Endodermal cell (in vitro differentiated cells): Measurements from ENCODE around the gene SH2D6. TPM values are rescaled to one million over a fixed set of nuclear protein-coding genes. Genes with fewer than 3 reads are reported as not detected.

Experiments
- DNase-seq: peaks from one replicate; pipeline ENCODE4 v3.0.0-alpha.2; 2017
- H3K27ac ChIP-seq: 2 replicates; pipeline ENCODE4 v1.5.1; 2013; ENCODE audit warnings: mild to moderate bottlenecking, low read depth, low read length, moderate library complexity
- H3K27me3 ChIP-seq: 2 replicates; pipeline ENCODE4 v1.6.1; 2013; ENCODE audit warnings: mild to moderate bottlenecking, low read length, moderate library complexity; ENCODE audit not compliant: insufficient read depth, control insufficient read depth, poor library complexity, severe bottlenecking
- H3K36me3 ChIP-seq: 2 replicates; pipeline ENCODE4 v1.7.0; 2013; ENCODE audit warnings: mild to moderate bottlenecking, low read length, moderate library complexity; ENCODE audit not compliant: control insufficient read depth, insufficient read depth
- H3K4me1 ChIP-seq: one replicate; pipeline ENCODE4 v1.7.0; 2013; ENCODE audit warnings: low read length; ENCODE audit not compliant: control insufficient read depth, insufficient read depth
- H3K4me3 ChIP-seq: 2 replicates; pipeline ENCODE4 v1.5.1; 2013; ENCODE audit warnings: mild to moderate bottlenecking, low read length, moderate library complexity
- H3K9ac ChIP-seq: 2 replicates; pipeline ENCODE4 v1.6.1; 2013; ENCODE audit warnings: mild to moderate bottlenecking, low read length, moderate library complexity; ENCODE audit not compliant: poor library complexity, severe bottlenecking; ENCODE audit errors: extremely low read depth
- H3K9me3 ChIP-seq: 2 replicates; pipeline ENCODE4 v1.6.1; 2013; ENCODE audit warnings: mild to moderate bottlenecking, low read length, moderate library complexity; ENCODE audit not compliant: control insufficient read depth
- H3K27ac Mint-ChIP-seq: 2 replicates; pipeline ENCODE4 v1.8.0; 2020; ENCODE audit warnings: mixed read lengths
- H3K27me3 Mint-ChIP-seq: 2 replicates; pipeline ENCODE4 v1.8.0; 2021; ENCODE audit warnings: mild to moderate bottlenecking, mixed read lengths; ENCODE audit not compliant: insufficient read depth
- H3K36me3 Mint-ChIP-seq: 2 replicates; pipeline ENCODE4 v1.8.0; 2020; ENCODE audit warnings: low read depth, mixed read lengths
- H3K4me1 Mint-ChIP-seq: 2 replicates; pipeline ENCODE4 v1.8.0; 2020; ENCODE audit warnings: mixed read lengths
- H3K4me3 Mint-ChIP-seq: 2 replicates; pipeline ENCODE4 v1.8.0; 2020; ENCODE audit warnings: mild to moderate bottlenecking, moderate library complexity, mixed read lengths
- H3K9me3 Mint-ChIP-seq: 2 replicates; pipeline ENCODE4 v1.8.0; 2020; ENCODE audit warnings: mild to moderate bottlenecking, mixed read lengths
- CTCF ChIP-seq: fragments of 200-600 bp; sonication (generic); conservative IDR thresholded peaks from 2 replicates; pipeline ENCODE4 v1.5.0; 2021; ENCODE audit warnings: antibody characterized with exemption, mild to moderate bottlenecking
- WGBS, 2 experiments: methylation state at CpG; one replicate each; pipeline versions ENCODE4 v1.1.5 to v1.1.7; 2013; ENCODE audit warnings: missing lambda C conversion rate in 2 of 2, mixed read lengths in 1 of 2; ENCODE audit not compliant: insufficient coverage in 1 of 2, insufficient read length in 1 of 2; 5-methylcytosine and 5-hydroxymethylcytosine counted together
- total RNA-seq, 2 donors: library from RNA; stranded (reverse); fragmentation: NEBNext Ultra II Directional in 1 of 2; extraction: Animal tissue kit (Norgen Biotek cat#: 25700) in 1 of 2; gene quantifications; 2 replicates in 1 of 2; 3 replicates in 1 of 2; pipeline ENCODE4 v1.2.1, GENCODE V29; 2021

The SH2D6 gene
- total RNA-seq, 2 donors from 2014 or later, result 0.68 to 1.1 TPM

- no peaks in the 10 kb centered on the region for H3K36me3 ChIP-seq
- H3K4me3 Mint-ChIP-seq, result no peak overlapping the region
- no peak for TF ChIP-seq CTCF
- H3K36me3 Mint-ChIP-seq, result no peaks in the 10 kb centered on the region
- no peaks in the 10 kb centered on the region for H3K27me3 Mint-ChIP-seq
- H3K4me3 ChIP-seq, result no peak overlapping the region
- no peaks in the 10 kb centered on the region for H3K27me3 ChIP-seq
- WGBS, 2 experiments, result 86 to 88% methylated on average over 2 to 4 of the region's 4 CpGs
- no peak overlapping the region for H3K27ac ChIP-seq
- peak; percentile 41 for DNase-seq
- no peak overlapping the region for H3K9ac ChIP-seq
- H3K9me3 ChIP-seq, result no peaks in the 10 kb centered on the region
- peak overlapping the region; percentile 67 for H3K27ac Mint-ChIP-seq
- H3K9me3 Mint-ChIP-seq, result no peaks in the 10 kb centered on the region
- peaks cover 10% of the 10 kb centered on the region for H3K4me1 ChIP-seq
- peaks cover 18% of the 10 kb centered on the region for H3K4me1 Mint-ChIP-seq
Observed at GRCh38 chr2:85441864-85442263, 23.4 kb downstream of the SH2D6 start.

- WGBS, 2 experiments, result 89 to 92% methylated on average over 2 to 6 of the region's 6 CpGs
- no peaks in the 10 kb centered on the region for H3K9me3 Mint-ChIP-seq
- Histone ChIP-seq H3K9ac (no peak overlapping the region), H3K9me3 (no peaks in the 10 kb centered on the region), H3K4me3 (no peak overlapping the region), H3K27ac (no peak overlapping the region), H3K27me3 (no peaks in the 10 kb centered on the region), H3K4me1 (no peaks in the 10 kb centered on the region), H3K36me3 (no peaks in the 10 kb centered on the region)
- H3K36me3 Mint-ChIP-seq, result no peaks in the 10 kb centered on the region
- H3K4me1 Mint-ChIP-seq, result peaks cover 10% of the 10 kb centered on the region
- DNase-seq, result peak; percentile 53
- peak overlapping the region; percentile 72 for H3K27ac Mint-ChIP-seq
- no peaks in the 10 kb centered on the region for H3K27me3 Mint-ChIP-seq
- TF ChIP-seq CTCF, result no peak
- no peak overlapping the region for H3K4me3 Mint-ChIP-seq
Observed at GRCh38 chr2:85444629-85445172, 26.2 kb downstream of the SH2D6 start.

GRCh38 chr2:85445316-85446295, 27.1 kb downstream of the SH2D6 start:
- no peak overlapping the region for H3K4me3 Mint-ChIP-seq
- no peaks in the 10 kb centered on the region for H3K9me3 Mint-ChIP-seq
- Histone ChIP-seq H3K9me3 (no peaks in the 10 kb centered on the region), H3K4me1 (no peaks in the 10 kb centered on the region), H3K4me3 (no peak overlapping the region), H3K9ac (no peak overlapping the region), H3K36me3 (no peaks in the 10 kb centered on the region), H3K27me3 (no peaks in the 10 kb centered on the region), H3K27ac (no peak overlapping the region)
- no peak overlapping the region for H3K27ac Mint-ChIP-seq
- peaks cover 10% of the 10 kb centered on the region for H3K4me1 Mint-ChIP-seq
- no peak for TF ChIP-seq CTCF
- no peaks in the 10 kb centered on the region for H3K27me3 Mint-ChIP-seq
- no peaks in the 10 kb centered on the region for H3K36me3 Mint-ChIP-seq
- WGBS, 2 experiments, result 90 to 96% methylated on average over 4 to 5 of the region's 5 CpGs
- no peak for DNase-seq
